ENCODE data around the gene ITGBL1.

DNA sequence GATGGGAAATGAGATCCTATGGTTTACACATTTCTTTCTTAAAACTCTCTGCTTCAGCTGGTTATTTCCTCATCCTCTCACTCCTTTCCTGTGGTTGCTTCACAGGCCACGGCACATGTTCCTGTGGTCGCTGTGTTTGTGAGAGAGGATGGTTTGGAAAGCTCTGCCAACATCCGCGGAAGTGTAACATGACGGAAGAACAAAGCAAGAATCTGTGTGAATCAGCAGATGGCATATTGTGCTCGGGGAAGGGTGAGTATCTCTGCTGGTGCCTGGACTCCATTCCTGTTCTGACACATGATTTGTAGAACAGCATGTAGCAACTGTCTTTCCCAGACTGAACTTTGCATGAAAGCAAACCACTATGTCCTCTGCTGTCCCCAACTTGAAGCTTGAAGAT, 254.2 kb downstream of the ITGBL1 start:
- no peak for TF ChIP-seq CTCF (IDR thresholded peaks at IDR 0.05)
- no peak for TF ChIP-seq ZNF281 (CRISPR knock-in tag; IDR thresholded peaks at IDR 0.05)
- no peak for TF ChIP-seq ESRRA (CRISPR knock-in tag; IDR thresholded peaks at IDR 0.05; ENCODE audit: borderline replicate concordance)
- no peak for TF ChIP-seq CBFB (CRISPR knock-in tag; IDR thresholded peaks at IDR 0.05; ENCODE audit: low read depth)
- TF ChIP-seq ZNF219 (CRISPR knock-in tag; IDR thresholded peaks at IDR 0.05; ENCODE audit: borderline replicate concordance), result no peak
- TF ChIP-seq, protein P1, sequence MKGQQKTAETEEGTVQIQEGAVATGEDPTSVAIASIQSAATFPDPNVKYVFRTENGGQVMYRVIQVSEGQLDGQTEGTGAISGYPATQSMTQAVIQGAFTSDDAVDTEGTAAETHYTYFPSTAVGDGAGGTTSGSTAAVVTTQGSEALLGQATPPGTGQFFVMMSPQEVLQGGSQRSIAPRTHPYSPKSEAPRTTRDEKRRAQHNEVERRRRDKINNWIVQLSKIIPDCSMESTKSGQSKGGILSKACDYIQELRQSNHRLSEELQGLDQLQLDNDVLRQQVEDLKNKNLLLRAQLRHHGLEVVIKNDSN (CRISPR knock-in tag; IDR thresholded peaks at IDR 0.05), result no peak
- TF ChIP-seq, protein P2, sequence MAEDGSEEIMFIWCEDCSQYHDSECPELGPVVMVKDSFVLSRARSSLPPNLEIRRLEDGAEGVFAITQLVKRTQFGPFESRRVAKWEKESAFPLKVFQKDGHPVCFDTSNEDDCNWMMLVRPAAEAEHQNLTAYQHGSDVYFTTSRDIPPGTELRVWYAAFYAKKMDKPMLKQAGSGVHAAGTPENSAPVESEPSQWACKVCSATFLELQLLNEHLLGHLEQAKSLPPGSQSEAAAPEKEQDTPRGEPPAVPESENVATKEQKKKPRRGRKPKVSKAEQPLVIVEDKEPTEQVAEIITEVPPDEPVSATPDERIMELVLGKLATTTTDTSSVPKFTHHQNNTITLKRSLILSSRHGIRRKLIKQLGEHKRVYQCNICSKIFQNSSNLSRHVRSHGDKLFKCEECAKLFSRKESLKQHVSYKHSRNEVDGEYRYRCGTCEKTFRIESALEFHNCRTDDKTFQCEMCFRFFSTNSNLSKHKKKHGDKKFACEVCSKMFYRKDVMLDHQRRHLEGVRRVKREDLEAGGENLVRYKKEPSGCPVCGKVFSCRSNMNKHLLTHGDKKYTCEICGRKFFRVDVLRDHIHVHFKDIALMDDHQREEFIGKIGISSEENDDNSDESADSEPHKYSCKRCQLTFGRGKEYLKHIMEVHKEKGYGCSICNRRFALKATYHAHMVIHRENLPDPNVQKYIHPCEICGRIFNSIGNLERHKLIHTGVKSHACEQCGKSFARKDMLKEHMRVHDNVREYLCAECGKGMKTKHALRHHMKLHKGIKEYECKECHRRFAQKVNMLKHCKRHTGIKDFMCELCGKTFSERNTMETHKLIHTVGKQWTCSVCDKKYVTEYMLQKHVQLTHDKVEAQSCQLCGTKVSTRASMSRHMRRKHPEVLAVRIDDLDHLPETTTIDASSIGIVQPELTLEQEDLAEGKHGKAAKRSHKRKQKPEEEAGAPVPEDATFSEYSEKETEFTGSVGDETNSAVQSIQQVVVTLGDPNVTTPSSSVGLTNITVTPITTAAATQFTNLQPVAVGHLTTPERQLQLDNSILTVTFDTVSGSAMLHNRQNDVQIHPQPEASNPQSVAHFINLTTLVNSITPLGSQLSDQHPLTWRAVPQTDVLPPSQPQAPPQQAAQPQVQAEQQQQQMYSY (CRISPR knock-in tag; IDR thresholded peaks at IDR 0.05), result no peak
- no peak for TF ChIP-seq ATF3 (CRISPR knock-in tag; conservative IDR thresholded peaks at IDR 0.05)
